Stimulated activated CD8-positive, alpha-beta memory T cell treated with anti-CD3 and anti-CD28 coated beads, Interleukin-7, amount 100 ng/mL, for 1 hour (primary cell): ENCODE measurements around the gene KLHL22.
A peak's percentile ranks its signal among the peaks of the same experiment; 100 is the strongest.
"Not testable (repeated sequence)": the region's sequence is repeated elsewhere in the genome, so short reads cannot be mapped to it uniquely, and the experiment has no call there.

ENCODE experiments used
- DNase-seq, 2 donors: peaks; one replicate each; pipeline ENCODE4 v3.0.0-alpha.2; 2020; ENCODE audit warnings: low read depth in 2 of 2

KLHL22 gene

GRCh38 chr22:20420157-20420842, 75.3 kb downstream of the KLHL22 start:
- DNase-seq = no peak

- no peak for DNase-seq
Observed at GRCh38 chr22:20419664-20419951, 76.0 kb downstream of the KLHL22 start.

- peak; percentile 54 to 55 for DNase-seq
Observed at GRCh38 chr22:20418211-20418788, 77.3 kb downstream of the KLHL22 start.

- DNase-seq = not testable (repeated sequence)
Observed at GRCh38 chr22:20415699-20416098, 79.9 kb downstream of the KLHL22 start.

GRCh38 chr22:20415241-20415640, 80.4 kb downstream of the KLHL22 start:
- not testable (repeated sequence) for DNase-seq

- no peak for DNase-seq
Observed at GRCh38 chr22:20414450-20414849, 81.1 kb downstream of the KLHL22 start.

- DNase-seq = no peak
Observed at GRCh38 chr22:20414059-20414440, 81.5 kb downstream of the KLHL22 start.

- DNase-seq = no peak
Observed at GRCh38 chr22:20413217-20414058, 82.2 kb downstream of the KLHL22 start.

- DNase-seq = no peak
Observed at GRCh38 chr22:20412474-20413216, 83.0 kb downstream of the KLHL22 start.

- DNase-seq = not testable (repeated sequence)
Observed at GRCh38 chr22:20409385-20409784, 86.2 kb downstream of the KLHL22 start.

- DNase-seq = no peak
Observed at GRCh38 chr22:20408891-20409290, 86.7 kb downstream of the KLHL22 start.

- no peak for DNase-seq
Observed at GRCh38 chr22:20407829-20408228, 87.8 kb downstream of the KLHL22 start.

- DNase-seq = no peak
Observed at GRCh38 chr22:20406686-20407408, 88.7 kb downstream of the KLHL22 start.

- no peak for DNase-seq
Observed at GRCh38 chr22:20405931-20406685, 89.5 kb downstream of the KLHL22 start.

- no peak for DNase-seq
Observed at GRCh38 chr22:20405291-20405930, 90.2 kb downstream of the KLHL22 start.

- no peak for DNase-seq
Observed at GRCh38 chr22:20404881-20405280, 90.7 kb downstream of the KLHL22 start.

- DNase-seq = no peak
Observed at GRCh38 chr22:20403779-20404140, 91.8 kb downstream of the KLHL22 start.

GRCh38 chr22:20402960-20403778, 92.4 kb downstream of the KLHL22 start:
- DNase-seq = no peak

GRCh38 chr22:20401376-20402014, 94.1 kb downstream of the KLHL22 start:
- no peak for DNase-seq
